ENCODE measurements around the gene TTC17. TPM values are rescaled to one million over a fixed set of nuclear protein-coding genes. Genes with fewer than 3 reads are reported as not detected.
A peak's percentile ranks its signal among the peaks of the same experiment; 100 is the strongest.

TTC17 gene
- total and polyA plus RNA-seq, 9 of the 15 experiments (the other 6 are each of a cell fraction or from before 2014, with no cell fraction given): 19.7 to 99.1 (median 53.3) TPM

GRCh38 chr11:43418197-43418596 is 59.5 kb downstream of the TTC17 start:
- BruUV-seq (replicated peaks): no TSS peak
- POLR2A ChIA-PET: interaction anchor here (0.7 kb wide), 1 partner anchor 82 kb away, joined by 3 read pairs; no protein-coding TSS in a partner anchor
- no peaks in the 10 kb centered on the region for H3K27me3 ChIP-seq (ENCODE audit: control insufficient read depth in 2 of 2, insufficient read depth in 2 of 2, low read length in 2 of 2)
- no peak for ATAC-seq
- H3K9ac ChIP-seq (ENCODE audit: insufficient read depth in 1 of 2, low read depth in 2 of 2, low read length in 2 of 2): no peak overlapping the region
- in situ Hi-C loops (cut with MboI) (no loop called here), intact Hi-C loops (cut with micrococcal nuclease) (loop anchor here (5.0 to 10.0 kb wide), 3 partner anchors 91 to 363 kb away; partner anchors contain the start of gene API5)
- peaks cover 44% of the 10 kb centered on the region for H3K36me3 ChIP-seq (ENCODE audit: control insufficient read depth, insufficient read depth, low read length)
- H3K9me3 ChIP-seq (replicated peaks; ENCODE audit: control insufficient read depth, insufficient read depth, low read depth, low read length): no peaks in the 10 kb centered on the region
- no peaks in the 10 kb centered on the region for H4K20me1 ChIP-seq (replicated peaks; ENCODE audit: control insufficient read depth, insufficient read depth, low read length)
- CTCF ChIA-PET (ENCODE audit: low intra/inter-chr PET ratio): no interaction called here
- no peak overlapping the region for H3K4me3 ChIP-seq
- H3K79me2 ChIP-seq (ENCODE audit: control insufficient read depth, insufficient read depth, low read length): no peaks in the 10 kb centered on the region
- no peaks in the 10 kb centered on the region for H3K4me1 ChIP-seq (replicated peaks in 1 of 2; ENCODE audit: control insufficient read depth in 2 of 2, insufficient read depth in 2 of 2, low read length in 2 of 2)
- no peak for DNase-seq (ENCODE audit: extremely low read depth in 1 of 4, low spot score in 3 of 4)
- H3K27ac ChIP-seq (ENCODE audit: extremely low read depth, low read depth, low read length): no peak overlapping the region
- WGBS (ENCODE audit: insufficient coverage, low coverage, missing lambda C conversion rate): 93% methylated on average over 2 of the region's 2 CpGs
- FAIRE-seq: no peak
- no peak overlapping the region for H2AFZ ChIP-seq (ENCODE audit: low read depth, low read length)
- no peak for TF ChIP-seq SNIP1 (IDR thresholded peaks at IDR 0.05; ENCODE audit: low read depth)
- TF ChIP-seq TAF7 (tag; IDR thresholded peaks at IDR 0.05): no peak
- TF ChIP-seq ZNF3 (CRISPR knock-in tag; IDR thresholded peaks at IDR 0.05): no peak
- no peak for TF ChIP-seq NR2F6 (CRISPR knock-in tag; IDR thresholded peaks at IDR 0.05)
- TF ChIP-seq NCOA4 (IDR thresholded peaks at IDR 0.05; ENCODE audit: partially characterized antibody): no peak
- no peak for TF ChIP-seq SAFB (IDR thresholded peaks at IDR 0.05; ENCODE audit: borderline replicate concordance, low read depth, low read length)
- no peaks in the 10 kb centered on the region for H3K9me1 ChIP-seq (ENCODE audit: control insufficient read depth, insufficient read depth, low read length)
- H3K4me2 ChIP-seq (ENCODE audit: insufficient read depth, low read length): no peak overlapping the region

DNA sequence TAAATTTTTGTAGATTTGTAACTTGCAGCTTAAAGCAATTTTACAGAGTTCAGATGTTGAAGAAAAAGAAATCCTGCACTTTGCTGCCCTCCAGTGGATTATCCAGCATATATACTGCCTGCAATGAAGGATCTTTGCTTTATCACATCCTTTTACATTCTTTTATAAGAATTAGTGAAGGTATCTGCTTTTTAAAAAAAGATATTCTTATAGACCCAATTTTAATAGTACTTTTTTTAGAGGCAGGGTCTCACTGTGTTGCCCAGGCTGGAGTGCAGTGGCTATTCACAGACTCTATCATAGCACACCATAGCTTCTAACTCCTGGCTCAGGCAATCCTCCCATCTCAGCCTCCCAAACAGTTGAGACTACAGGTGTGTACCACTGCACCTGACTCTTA is 60.7 kb downstream of the TTC17 start:
- intact Hi-C loops (cut with micrococcal nuclease): loop anchor here (1.0 to 10.0 kb wide), 4 partner anchors 92 to 365 kb away; partner anchors contain the start of gene API5
- H2AFZ ChIP-seq (ENCODE audit: low read depth, low read length): no peak overlapping the region
- H3K4me1 ChIP-seq (replicated peaks in 1 of 2; ENCODE audit: control insufficient read depth in 2 of 2, insufficient read depth in 2 of 2, low read length in 2 of 2): no peaks in the 10 kb centered on the region
- H3K9me1 ChIP-seq (ENCODE audit: control insufficient read depth, insufficient read depth, low read length): no peaks in the 10 kb centered on the region
- H3K9me3 ChIP-seq (replicated peaks; ENCODE audit: control insufficient read depth, insufficient read depth, low read depth, low read length): no peaks in the 10 kb centered on the region
- peaks cover 35% of the 10 kb centered on the region for H3K36me3 ChIP-seq (ENCODE audit: control insufficient read depth, insufficient read depth, low read length)
- ATAC-seq: peak; percentile 85
- FAIRE-seq: no peak
- H3K4me3 ChIP-seq: no peak overlapping the region
- POLR2A ChIA-PET: interaction anchor here (0.7 kb wide), 1 partner anchor 149 kb away, joined by 3 read pairs; no protein-coding TSS in a partner anchor
- in situ Hi-C loops (cut with MboI): no loop called here
- CTCF ChIA-PET (ENCODE audit: low intra/inter-chr PET ratio): interaction anchor here (1.1 kb wide), 1 partner anchor 108 kb away, joined by 4 read pairs; no protein-coding TSS in a partner anchor
- BruUV-seq (replicated peaks): no TSS peak
- H3K9ac ChIP-seq (ENCODE audit: insufficient read depth in 1 of 2, low read depth in 2 of 2, low read length in 2 of 2): no peak overlapping the region
- DNase-seq (ENCODE audit: extremely low read depth in 1 of 4, low spot score in 3 of 4): peak; percentile 15 to 53 (median 20)
- H3K79me2 ChIP-seq (ENCODE audit: control insufficient read depth, insufficient read depth, low read length): no peaks in the 10 kb centered on the region
- H3K4me2 ChIP-seq (ENCODE audit: insufficient read depth, low read length): no peak overlapping the region
- H3K27ac ChIP-seq (ENCODE audit: extremely low read depth, low read depth, low read length): no peak overlapping the region
- H3K27me3 ChIP-seq (ENCODE audit: control insufficient read depth in 2 of 2, insufficient read depth in 2 of 2, low read length in 2 of 2): no peaks in the 10 kb centered on the region
- no peaks in the 10 kb centered on the region for H4K20me1 ChIP-seq (replicated peaks; ENCODE audit: control insufficient read depth, insufficient read depth, low read length)
- TF ChIP-seq ZNF444 (CRISPR knock-in tag; IDR thresholded peaks at IDR 0.05): no peak
- no peak for TF ChIP-seq ZNF586 (CRISPR knock-in tag; conservative IDR thresholded peaks at IDR 0.05)
- TF ChIP-seq, protein P1, sequence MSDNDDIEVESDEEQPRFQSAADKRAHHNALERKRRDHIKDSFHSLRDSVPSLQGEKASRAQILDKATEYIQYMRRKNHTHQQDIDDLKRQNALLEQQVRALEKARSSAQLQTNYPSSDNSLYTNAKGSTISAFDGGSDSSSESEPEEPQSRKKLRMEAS (CRISPR knock-in tag; IDR thresholded peaks at IDR 0.05): no peak
- no peak for TF ChIP-seq E2F3 (CRISPR knock-in tag; IDR thresholded peaks at IDR 0.05)
- TF ChIP-seq CC2D1A (IDR thresholded peaks at IDR 0.05): no peak
- TF ChIP-seq NKRF (IDR thresholded peaks at IDR 0.05; ENCODE audit: borderline replicate concordance): no peak
- no peak for TF ChIP-seq ZNF57 (CRISPR knock-in tag; IDR thresholded peaks at IDR 0.05)

Data from K562 (cell line).